Osteocyte (in vitro differentiated cells): Measurements from ENCODE around the gene NEK4. TPM values are rescaled to one million over a fixed set of nuclear protein-coding genes. Genes with fewer than 3 reads are reported as not detected.
"Not testable (repeated sequence)": the region's sequence is repeated elsewhere in the genome, so short reads cannot be mapped to it uniquely, and the experiment has no call there.

ENCODE experiments used
- DNase-seq: peaks from one replicate; pipeline ENCODE4 v3.0.0; 2021; ENCODE audit warnings: mixed read lengths; ENCODE audit not compliant: unreplicated experiment; ENCODE audit errors: extremely low spot score
- H3K27ac Mint-ChIP-seq: one replicate; pipeline ENCODE4 v1.8.0; 2021; ENCODE audit warnings: mild to moderate bottlenecking, mixed read lengths; ENCODE audit not compliant: unreplicated experiment
- H3K27me3 Mint-ChIP-seq: one replicate; pipeline ENCODE4 v1.8.0; 2021; ENCODE audit warnings: mixed read lengths; ENCODE audit not compliant: unreplicated experiment
- H3K36me3 Mint-ChIP-seq: one replicate; pipeline ENCODE4 v1.8.0; 2021; ENCODE audit warnings: mixed read lengths; ENCODE audit not compliant: unreplicated experiment
- H3K4me1 Mint-ChIP-seq: one replicate; pipeline ENCODE4 v1.8.0; 2021; ENCODE audit warnings: mixed read lengths; ENCODE audit not compliant: unreplicated experiment
- H3K4me3 Mint-ChIP-seq: one replicate; pipeline ENCODE4 v1.8.0; 2021; ENCODE audit warnings: mild to moderate bottlenecking, moderate library complexity, mixed read lengths; ENCODE audit not compliant: unreplicated experiment
- H3K9me3 Mint-ChIP-seq: one replicate; pipeline ENCODE4 v1.8.0; 2021; ENCODE audit warnings: mixed read lengths; ENCODE audit not compliant: unreplicated experiment
- total RNA-seq: library from RNA; stranded (reverse); gene quantifications from 2 replicates; pipeline ENCODE4 v1.2.1, GENCODE V29; 2021
- TF ChIP-seq, protein P1 (sequence below): fragments of 200-600 bp; sonication (generic); IDR thresholded peaks from 2 replicates; pipeline ENCODE4 v1.5.0; 2021; ENCODE audit warnings: antibody characterized with exemption, mild to moderate bottlenecking, moderate library complexity

NEK4 gene
- total RNA-seq, 1 donor from 2014 or later: 23.1 TPM

- H3K27ac Mint-ChIP-seq: no peak overlapping the region
- no peaks in the 10 kb centered on the region for H3K27me3 Mint-ChIP-seq
- TF ChIP-seq, protein P1, sequence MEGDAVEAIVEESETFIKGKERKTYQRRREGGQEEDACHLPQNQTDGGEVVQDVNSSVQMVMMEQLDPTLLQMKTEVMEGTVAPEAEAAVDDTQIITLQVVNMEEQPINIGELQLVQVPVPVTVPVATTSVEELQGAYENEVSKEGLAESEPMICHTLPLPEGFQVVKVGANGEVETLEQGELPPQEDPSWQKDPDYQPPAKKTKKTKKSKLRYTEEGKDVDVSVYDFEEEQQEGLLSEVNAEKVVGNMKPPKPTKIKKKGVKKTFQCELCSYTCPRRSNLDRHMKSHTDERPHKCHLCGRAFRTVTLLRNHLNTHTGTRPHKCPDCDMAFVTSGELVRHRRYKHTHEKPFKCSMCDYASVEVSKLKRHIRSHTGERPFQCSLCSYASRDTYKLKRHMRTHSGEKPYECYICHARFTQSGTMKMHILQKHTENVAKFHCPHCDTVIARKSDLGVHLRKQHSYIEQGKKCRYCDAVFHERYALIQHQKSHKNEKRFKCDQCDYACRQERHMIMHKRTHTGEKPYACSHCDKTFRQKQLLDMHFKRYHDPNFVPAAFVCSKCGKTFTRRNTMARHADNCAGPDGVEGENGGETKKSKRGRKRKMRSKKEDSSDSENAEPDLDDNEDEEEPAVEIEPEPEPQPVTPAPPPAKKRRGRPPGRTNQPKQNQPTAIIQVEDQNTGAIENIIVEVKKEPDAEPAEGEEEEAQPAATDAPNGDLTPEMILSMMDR: no peak
- peaks cover 13% of the 10 kb centered on the region for H3K9me3 Mint-ChIP-seq
- H3K4me3 Mint-ChIP-seq: no peak overlapping the region
- H3K4me1 Mint-ChIP-seq: no peaks in the 10 kb centered on the region
- DNase-seq: no peak
- peaks cover 71% of the 10 kb centered on the region for H3K36me3 Mint-ChIP-seq
Observed at GRCh38 chr3:52733256-52733891, 37.4 kb downstream of the NEK4 start.

DNA sequence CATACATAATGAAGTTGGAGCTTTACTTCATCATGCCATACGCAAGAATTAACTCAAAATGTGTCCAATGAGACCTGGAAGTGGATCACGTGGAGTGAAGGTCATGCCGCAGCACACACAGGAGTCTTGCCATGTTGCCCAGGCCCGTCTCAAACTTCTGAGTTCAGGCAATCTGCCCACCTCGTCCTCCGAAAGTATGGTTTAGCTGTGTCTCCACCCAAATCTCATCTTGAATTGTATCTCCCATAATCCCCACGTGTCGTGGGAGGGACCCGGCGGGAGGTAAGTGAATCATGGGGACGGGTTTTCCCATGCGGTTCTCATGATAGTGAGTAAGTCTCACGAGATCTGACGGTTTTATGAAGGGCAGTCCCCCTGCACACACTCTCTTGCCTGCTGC lies 39.1 kb downstream of the NEK4 start:
- TF ChIP-seq, protein P1: no peak
- DNase-seq: peak; percentile 60
- Mint-ChIP-seq H3K36me3 (peaks cover 70% of the 10 kb centered on the region), H3K27ac (no peak overlapping the region), H3K9me3 (peaks cover 13% of the 10 kb centered on the region), H3K4me1 (no peaks in the 10 kb centered on the region), H3K27me3 (no peaks in the 10 kb centered on the region), H3K4me3 (no peak overlapping the region)

DNA sequence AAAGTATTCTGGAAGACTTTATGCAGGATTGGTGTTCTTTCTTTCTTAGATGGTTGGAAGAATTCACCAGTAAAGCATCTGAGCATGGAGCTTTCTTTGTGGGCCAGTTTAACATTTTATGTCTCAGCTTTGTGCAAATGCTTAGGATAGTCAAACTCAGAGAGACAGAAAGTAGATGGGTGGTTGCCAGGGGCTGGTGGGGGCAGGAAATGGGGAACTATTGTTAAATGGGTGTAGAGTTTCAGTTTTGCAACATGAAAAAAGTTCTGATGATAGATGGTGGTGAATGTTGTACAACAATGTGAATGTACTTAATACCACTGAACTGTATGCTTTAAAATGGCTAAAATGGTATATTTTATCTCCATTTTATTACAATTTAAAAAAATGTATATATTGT lies 40.1 kb downstream of the NEK4 start:
- Mint-ChIP-seq H3K9me3 (peaks cover 13% of the 10 kb centered on the region), H3K27me3 (no peaks in the 10 kb centered on the region), H3K4me3 (no peak overlapping the region), H3K4me1 (no peaks in the 10 kb centered on the region), H3K36me3 (peaks cover 70% of the 10 kb centered on the region), H3K27ac (no peak overlapping the region)
- TF ChIP-seq, protein P1: no peak
- DNase-seq: peak; percentile 19

DNA sequence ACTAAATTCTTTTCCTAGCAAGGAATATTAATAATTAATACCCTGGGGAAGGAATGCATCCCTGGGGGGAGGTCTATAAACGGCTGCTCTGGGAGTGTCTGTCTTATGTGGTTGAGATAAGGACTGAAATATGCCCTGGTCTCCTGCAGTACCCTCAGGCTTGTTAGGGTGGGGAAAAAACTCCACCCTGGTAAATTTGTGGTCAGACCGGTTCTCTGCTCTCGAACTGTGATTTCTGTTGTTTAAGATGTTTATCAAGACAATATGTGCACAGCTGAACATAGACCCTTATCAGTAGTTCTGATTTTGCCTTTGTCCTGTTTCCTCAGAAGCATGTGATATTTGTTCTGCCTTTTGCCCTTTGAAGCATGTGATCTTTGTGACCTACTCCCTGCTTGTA lies 42.0 kb downstream of the NEK4 start:
- H3K4me3 Mint-ChIP-seq, H3K27ac Mint-ChIP-seq, H3K27me3 Mint-ChIP-seq, H3K4me1 Mint-ChIP-seq: not testable (repeated sequence)
- Mint-ChIP-seq H3K9me3 (peaks cover 13% of the 10 kb centered on the region), H3K36me3 (peaks cover 57% of the 10 kb centered on the region)
- DNase-seq: peak; percentile 11

DNA sequence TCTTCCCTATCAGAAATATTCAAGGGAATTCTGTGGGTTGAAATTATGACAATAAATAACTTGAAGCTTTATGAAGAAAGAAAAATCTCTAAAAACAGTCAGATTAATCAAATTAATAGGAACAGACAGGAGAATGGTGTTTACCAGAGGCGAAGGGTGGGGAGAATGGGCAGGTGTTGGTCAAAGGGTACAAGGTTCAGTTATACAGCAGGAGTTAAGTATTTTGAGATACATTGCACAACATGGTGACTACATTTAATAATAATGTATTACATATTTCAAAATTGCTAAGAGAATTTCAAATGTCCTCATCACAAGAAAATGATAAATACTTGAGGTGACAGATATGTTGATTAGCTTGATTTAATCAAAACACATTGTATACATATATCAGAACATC lies 46.2 kb downstream of the NEK4 start:
- no peak for DNase-seq

More for the DNA sequence above, 46.2 kb downstream of the NEK4 start:
- no peaks in the 10 kb centered on the region for H3K27me3 Mint-ChIP-seq
- TF ChIP-seq, protein P1: no peak
- H3K9me3 Mint-ChIP-seq: peaks cover 9% of the 10 kb centered on the region
- H3K36me3 Mint-ChIP-seq: peaks cover 34% of the 10 kb centered on the region
- H3K4me3 Mint-ChIP-seq: no peak overlapping the region
- no peaks in the 10 kb centered on the region for H3K4me1 Mint-ChIP-seq
- no peak overlapping the region for H3K27ac Mint-ChIP-seq
